HG02571 (cell line): ENCODE measurements around the gene SOD3.

ENCODE experiments used
- ATAC-seq: cut with Tn5 transposase; IDR thresholded peaks from one replicate; pipeline ENCODE4 v1.9.1; 2021; ENCODE audit warnings: mild to moderate bottlenecking, moderate library complexity; ENCODE audit not compliant: unreplicated experiment

Gene SOD3

GRCh38 chr4:24775032-24775605 is 20.3 kb upstream of the SOD3 start:
- no peak for ATAC-seq

GRCh38 chr4:24775750-24776149 is 19.6 kb upstream of the SOD3 start:
- no peak for ATAC-seq

- no peak for ATAC-seq
Observed at GRCh38 chr4:24777536-24778463, 17.6 kb upstream of the SOD3 start.

- no peak for ATAC-seq
Observed at GRCh38 chr4:24778464-24779225, 16.7 kb upstream of the SOD3 start.

- ATAC-seq: no peak
Observed at GRCh38 chr4:24780936-24781495, 14.4 kb upstream of the SOD3 start.

GRCh38 chr4:24781999-24782745 is 13.2 kb upstream of the SOD3 start:
- ATAC-seq: no peak

GRCh38 chr4:24783506-24783905 is 11.9 kb upstream of the SOD3 start:
- no peak for ATAC-seq

- no peak for ATAC-seq
Observed at GRCh38 chr4:24791043-24791442, 4.3 kb upstream of the SOD3 start.

- ATAC-seq: no peak
Observed at GRCh38 chr4:24792552-24792951, 2.8 kb upstream of the SOD3 start.

GRCh38 chr4:24793219-24794005 is 2.0 kb upstream of the SOD3 start:
- no peak for ATAC-seq

- no peak for ATAC-seq
Observed at GRCh38 chr4:24794051-24794450, 1.3 kb upstream of the SOD3 start.

- ATAC-seq: no peak
Observed at GRCh38 chr4:24794480-24794879, 893 bp upstream of the SOD3 start.

GRCh38 chr4:24795666-24796381 is 451 bp downstream of the SOD3 start:
- ATAC-seq: no peak

GRCh38 chr4:24796620-24797019 is 1.2 kb downstream of the SOD3 start:
- no peak for ATAC-seq

- ATAC-seq: no peak
Observed at GRCh38 chr4:24798036-24798610, 2.8 kb downstream of the SOD3 start.

GRCh38 chr4:24799196-24799543 is 3.8 kb downstream of the SOD3 start:
- no peak for ATAC-seq

GRCh38 chr4:24799544-24800324 is 4.4 kb downstream of the SOD3 start:
- ATAC-seq: no peak

GRCh38 chr4:24800325-24800895 is 5.0 kb downstream of the SOD3 start:
- no peak for ATAC-seq
